ENCODE measurements around the gene DCC. TPM values are rescaled to one million over a fixed set of nuclear protein-coding genes. Genes with fewer than 3 reads are reported as not detected.
A peak's percentile ranks its signal among the peaks of the same experiment; 100 is the strongest.

DCC gene
- total RNA-seq, 1 donor from 2014 or later: 0.24 TPM

DNA sequence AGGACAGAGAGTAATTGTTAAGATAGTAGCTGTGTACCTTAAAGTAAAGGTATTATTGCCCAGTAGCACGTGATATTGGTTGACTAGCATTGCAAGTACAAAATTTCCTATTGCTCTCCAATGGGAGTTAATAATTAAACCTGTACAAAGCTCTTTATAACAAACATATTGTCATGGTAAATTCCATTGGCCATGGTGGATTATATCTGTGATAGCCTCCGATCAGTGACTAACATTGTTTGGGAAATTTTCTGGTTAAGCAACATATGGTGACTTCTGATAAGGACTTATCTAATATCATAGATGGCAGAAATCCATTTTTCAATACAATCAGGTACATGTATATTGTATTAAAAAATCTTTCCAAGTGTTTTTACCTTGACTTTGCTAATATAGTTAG, 360.8 kb downstream of the DCC start:
- TF ChIP-seq, protein P1, sequence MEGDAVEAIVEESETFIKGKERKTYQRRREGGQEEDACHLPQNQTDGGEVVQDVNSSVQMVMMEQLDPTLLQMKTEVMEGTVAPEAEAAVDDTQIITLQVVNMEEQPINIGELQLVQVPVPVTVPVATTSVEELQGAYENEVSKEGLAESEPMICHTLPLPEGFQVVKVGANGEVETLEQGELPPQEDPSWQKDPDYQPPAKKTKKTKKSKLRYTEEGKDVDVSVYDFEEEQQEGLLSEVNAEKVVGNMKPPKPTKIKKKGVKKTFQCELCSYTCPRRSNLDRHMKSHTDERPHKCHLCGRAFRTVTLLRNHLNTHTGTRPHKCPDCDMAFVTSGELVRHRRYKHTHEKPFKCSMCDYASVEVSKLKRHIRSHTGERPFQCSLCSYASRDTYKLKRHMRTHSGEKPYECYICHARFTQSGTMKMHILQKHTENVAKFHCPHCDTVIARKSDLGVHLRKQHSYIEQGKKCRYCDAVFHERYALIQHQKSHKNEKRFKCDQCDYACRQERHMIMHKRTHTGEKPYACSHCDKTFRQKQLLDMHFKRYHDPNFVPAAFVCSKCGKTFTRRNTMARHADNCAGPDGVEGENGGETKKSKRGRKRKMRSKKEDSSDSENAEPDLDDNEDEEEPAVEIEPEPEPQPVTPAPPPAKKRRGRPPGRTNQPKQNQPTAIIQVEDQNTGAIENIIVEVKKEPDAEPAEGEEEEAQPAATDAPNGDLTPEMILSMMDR (IDR thresholded peaks at IDR 0.05): no peak
- H3K27ac Mint-ChIP-seq (ENCODE audit: unreplicated experiment): no peak overlapping the region
- no peak for DNase-seq (ENCODE audit: extremely low spot score, unreplicated experiment)
- no peaks in the 10 kb centered on the region for H3K9me3 Mint-ChIP-seq (ENCODE audit: unreplicated experiment)
- H3K4me3 Mint-ChIP-seq (ENCODE audit: unreplicated experiment): no peak overlapping the region
- H3K4me1 Mint-ChIP-seq (ENCODE audit: unreplicated experiment): no peaks in the 10 kb centered on the region
- no peaks in the 10 kb centered on the region for H3K27me3 Mint-ChIP-seq (ENCODE audit: unreplicated experiment)
- no peaks in the 10 kb centered on the region for H3K36me3 Mint-ChIP-seq (ENCODE audit: unreplicated experiment)

DNA sequence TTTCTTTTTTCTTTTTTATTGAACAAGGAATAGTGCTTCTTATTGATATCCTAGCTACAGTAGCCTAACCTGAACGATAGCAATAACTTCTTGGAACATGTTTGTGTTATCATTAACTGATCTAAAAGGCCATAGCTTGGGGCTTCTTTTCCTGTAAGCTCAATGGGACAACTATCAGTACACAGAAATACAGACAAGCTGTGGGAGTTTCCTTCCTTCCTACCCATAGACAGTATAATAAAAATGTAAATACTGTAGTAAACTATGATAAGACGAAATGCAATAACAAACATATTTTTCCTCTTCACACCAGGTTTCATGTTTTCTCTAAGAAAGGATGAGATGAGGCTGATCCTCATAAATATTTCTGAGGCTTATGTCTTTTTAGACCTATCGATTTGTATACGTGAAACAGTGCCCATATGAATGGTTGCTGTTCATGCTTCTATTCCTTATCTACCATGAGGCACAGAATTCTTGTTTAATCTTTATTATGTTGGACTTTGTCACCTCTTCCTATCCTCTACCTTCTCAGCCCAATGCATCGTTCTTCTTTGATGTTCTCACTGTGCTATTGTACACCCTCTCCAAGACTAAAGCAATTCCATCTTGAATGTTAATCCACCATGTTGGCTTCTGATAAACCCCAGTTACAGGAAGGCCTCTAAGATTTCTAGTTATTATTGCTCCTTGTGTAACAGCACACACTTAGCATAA, 361.4 kb downstream of the DCC start:
- no peaks in the 10 kb centered on the region for H3K27me3 Mint-ChIP-seq (ENCODE audit: unreplicated experiment)
- TF ChIP-seq, protein P1 (IDR thresholded peaks at IDR 0.05): no peak
- H3K36me3 Mint-ChIP-seq (ENCODE audit: unreplicated experiment): no peaks in the 10 kb centered on the region
- DNase-seq (ENCODE audit: extremely low spot score, unreplicated experiment): no peak
- H3K4me1 Mint-ChIP-seq (ENCODE audit: unreplicated experiment): no peaks in the 10 kb centered on the region
- H3K9me3 Mint-ChIP-seq (ENCODE audit: unreplicated experiment): no peaks in the 10 kb centered on the region
- H3K27ac Mint-ChIP-seq (ENCODE audit: unreplicated experiment): no peak overlapping the region
- H3K4me3 Mint-ChIP-seq (ENCODE audit: unreplicated experiment): no peak overlapping the region

DNA sequence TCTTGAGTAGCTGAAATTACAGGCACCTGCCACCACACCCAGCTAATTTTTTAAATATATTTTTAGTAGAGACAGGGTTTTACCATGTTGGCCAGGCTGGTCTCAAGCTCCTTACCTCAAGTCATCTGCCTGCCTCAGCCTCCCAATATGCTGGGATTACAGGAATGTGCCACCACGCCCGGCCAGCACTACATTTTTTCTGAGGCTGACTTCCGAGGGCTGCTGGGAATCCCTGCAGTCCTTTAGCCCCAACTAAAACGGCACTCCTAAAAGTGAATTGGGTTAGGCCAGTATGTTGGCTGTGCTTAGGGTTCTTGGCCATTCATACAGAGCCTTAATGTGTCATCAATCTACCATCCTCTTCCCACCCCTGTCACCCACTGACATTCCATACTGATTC, 375.4 kb downstream of the DCC start:
- H3K4me1 Mint-ChIP-seq (ENCODE audit: unreplicated experiment): peaks cover 2% of the 10 kb centered on the region
- DNase-seq (ENCODE audit: extremely low spot score, unreplicated experiment): no peak
- H3K27me3 Mint-ChIP-seq (ENCODE audit: unreplicated experiment): no peaks in the 10 kb centered on the region
- H3K27ac Mint-ChIP-seq (ENCODE audit: unreplicated experiment): no peak overlapping the region
- no peak overlapping the region for H3K4me3 Mint-ChIP-seq (ENCODE audit: unreplicated experiment)
- no peaks in the 10 kb centered on the region for H3K36me3 Mint-ChIP-seq (ENCODE audit: unreplicated experiment)
- TF ChIP-seq, protein P1 (IDR thresholded peaks at IDR 0.05): no peak
- H3K9me3 Mint-ChIP-seq (ENCODE audit: unreplicated experiment): peaks cover 7% of the 10 kb centered on the region

- DNase-seq (ENCODE audit: extremely low spot score, unreplicated experiment): no peak
- no peak overlapping the region for H3K27ac Mint-ChIP-seq (ENCODE audit: unreplicated experiment)
- H3K36me3 Mint-ChIP-seq (ENCODE audit: unreplicated experiment): no peaks in the 10 kb centered on the region
- H3K9me3 Mint-ChIP-seq (ENCODE audit: unreplicated experiment): peaks cover 7% of the 10 kb centered on the region
- peaks cover 2% of the 10 kb centered on the region for H3K4me1 Mint-ChIP-seq (ENCODE audit: unreplicated experiment)
- no peak overlapping the region for H3K4me3 Mint-ChIP-seq (ENCODE audit: unreplicated experiment)
- TF ChIP-seq, protein P1 (IDR thresholded peaks at IDR 0.05): no peak
- H3K27me3 Mint-ChIP-seq (ENCODE audit: unreplicated experiment): no peaks in the 10 kb centered on the region
Measured at GRCh38 chr18:52715991-52716390, 376.0 kb downstream of the DCC start.

- Mint-ChIP-seq H3K27me3 (ENCODE audit: unreplicated experiment) (no peaks in the 10 kb centered on the region), H3K27ac (ENCODE audit: unreplicated experiment) (no peak overlapping the region)
Measured at GRCh38 chr18:52716973-52717372, 377.0 kb downstream of the DCC start.

More at GRCh38 chr18:52716973-52717372, 377.0 kb downstream of the DCC start:
- H3K36me3 Mint-ChIP-seq (ENCODE audit: unreplicated experiment): no peaks in the 10 kb centered on the region
- no peak for DNase-seq (ENCODE audit: extremely low spot score, unreplicated experiment)
- no peak overlapping the region for H3K4me3 Mint-ChIP-seq (ENCODE audit: unreplicated experiment)
- TF ChIP-seq, protein P1 (IDR thresholded peaks at IDR 0.05): peak; percentile 16
- peaks cover 7% of the 10 kb centered on the region for H3K9me3 Mint-ChIP-seq (ENCODE audit: unreplicated experiment)
- H3K4me1 Mint-ChIP-seq (ENCODE audit: unreplicated experiment): peaks cover 2% of the 10 kb centered on the region
